Adrenal gland (tissue), 12 donors: ENCODE measurements around the gene OPCML. TPM values are rescaled to one million over a fixed set of nuclear protein-coding genes. Genes with fewer than 3 reads are reported as not detected.

Experiments
- DNase-seq, 7 donors: peaks; one replicate each; pipeline ENCODE4 v3.0.0-alpha.2; 2019 to 2020
- H3K27ac ChIP-seq, 5 donors: fragments of 200-600 bp; sonication (generic) in 4 of 5; 1 replicate in 3 of 5; 2 replicates in 2 of 5; pipeline versions ENCODE4 v1.5.1 to v1.8.0; 2016 to 2020; ENCODE audit warnings: mild to moderate bottlenecking in 1 of 5
- H3K27me3 ChIP-seq: fragments of 200-600 bp; 2 replicates; pipeline ENCODE4 v1.8.0; 2021
- H3K36me3 ChIP-seq, 2 donors: fragments of 200-600 bp; replicated peaks in 1 of 2; 1 replicate in 1 of 2; 2 replicates in 1 of 2; pipeline versions ENCODE4 v1.5.1 to v1.8.0; 2018 to 2022
- H3K4me1 ChIP-seq, 2 donors: fragments of 200-600 bp; replicated peaks in 1 of 2; 1 replicate in 1 of 2; 2 replicates in 1 of 2; pipeline versions ENCODE4 v1.5.1 to v1.8.0; 2018 to 2021
- H3K4me3 ChIP-seq, 4 donors: fragments of 200-600 bp; sonication (generic) in 3 of 4; one replicate each; pipeline ENCODE4 v1.5.1; 2016 to 2018
- H3K9me3 ChIP-seq, 3 donors: fragments of 200-600 bp; sonication (generic) in 1 of 3; replicated peaks in 1 of 3; 1 replicate in 2 of 3; 2 replicates in 1 of 3; pipeline versions ENCODE4 v1.5.1 to v1.8.0; 2016 to 2021
- CTCF ChIP-seq, 6 experiments: fragments of 450-650 bp in 4 of 6; fragments of 200-600 bp in 2 of 6; sonication (generic) in 1 of 6; IDR thresholded peaks; 1 replicate in 5 of 6; 2 replicates in 1 of 6; pipeline versions ENCODE4 v1.5.1 to v1.8.0; 2016 to 2021; ENCODE audit warnings: antibody characterized with exemption in 6 of 6, mild to moderate bottlenecking in 2 of 6, moderate library complexity in 1 of 6
- POLR2A ChIP-seq, 2 donors: fragments of 450-650 bp; IDR thresholded peaks; one replicate each; pipeline ENCODE4 v1.6.1; 2017; ENCODE audit warnings: antibody characterized with exemption in 2 of 2, mild to moderate bottlenecking in 2 of 2, moderate library complexity in 1 of 2
- WGBS, 4 donors: extraction: QIAGEN DNeasy Blood & Tissue Kit in 2 of 4; methylation state at CpG; one replicate each; pipeline versions ENCODE4 v1.1.5 to v1.1.7; 2013 to 2017; 5-methylcytosine and 5-hydroxymethylcytosine counted together
- intact Hi-C, 2 donors: fragments of 100-400 bp; cut with DNase I; formaldehyde crosslinking; loops; one replicate each; pipeline versions ENCODE4 v1.14.1 to v1.15.0; 2022 to 2023
- polyA plus RNA-seq, 3 donors: library from polyadenylated mRNA; stranded (reverse); fragments of 200-250 nt in 2 of 3; fragments of 350-450 nt in 1 of 3; fragmentation: Illumina TruSeq in 1 of 3; extraction: RNeasy Lipid Tissue Mini Kit (QIAGEN cat#74804) in 1 of 3; gene quantifications; one replicate each; pipeline ENCODE4 v1.2.3, GENCODE V29; 2013 to 2014
- total RNA-seq, 9 donors: library from RNA; depleted of rRNA in 4 of 9; stranded (reverse); fragments of >200 nt in 4 of 9; fragments of 120-200 nt in 1 of 9; fragmentation: NEBNext Ultra II Directional in 1 of 9; extraction: Animal tissue kit (Norgen Biotek cat#: 25700) in 1 of 9; gene quantifications; one replicate each; pipeline versions ENCODE4 v1.1.0 to v1.2.4, GENCODE V29; 2013 to 2023
- donor health status: healthy with polysubstance abuse.
- donor health status: Bipolar disorder and iron deficiency.
- donor health status: DM: yes; HTN: yes; CAD: no.
- donor health status: DM: no; HTN: no; CAD: no.
- donor health status: DM: no; HTN: no; CAD: no.
- donor health status: DM: yes; HTN: yes; CAD: no.

OPCML gene
- total and polyA plus RNA-seq, 12 donors, result 0.10 to 5.5 (median 0.72) TPM; not detected in 5

- 14 to 24% (median 16%) methylated on average over 15 to 18 of the region's 18 CpGs for WGBS, 4 donors
- intact Hi-C loops, result no loop called here
- Histone ChIP-seq H3K9me3 (no peaks in the 10 kb centered on the region), H3K4me1 (no peaks in the 10 kb centered on the region), H3K27me3 (peaks cover 17% of the 10 kb centered on the region), H3K27ac (no peak overlapping the region), H3K4me3 (no peak overlapping the region), H3K36me3 (no peaks in the 10 kb centered on the region)
- DNase-seq, result no peak
- TF ChIP-seq POLR2A (IDR thresholded peaks at IDR 0.05) (no peak), CTCF (IDR thresholded peaks at IDR 0.05) (no peak)
Measured at GRCh38 chr11:133529807-133530500, 2.3 kb downstream of the OPCML start.

- 47 to 67% (median 57%) methylated on average over 1 to 3 of the region's 3 CpGs for WGBS, 4 donors
Measured at GRCh38 chr11:133526790-133527189, 5.5 kb downstream of the OPCML start.

GRCh38 chr11:133525976-133526375 is 6.3 kb downstream of the OPCML start:
- 65 to 80% (median 69%) methylated on average over 7 of the region's 7 CpGs for WGBS, 4 donors
- Histone ChIP-seq H3K9me3 (no peaks in the 10 kb centered on the region), H3K36me3 (no peaks in the 10 kb centered on the region), H3K27ac (no peak overlapping the region), H3K27me3 (peaks cover 16% of the 10 kb centered on the region), H3K4me1 (no peaks in the 10 kb centered on the region), H3K4me3 (no peak overlapping the region)
- TF ChIP-seq POLR2A (IDR thresholded peaks at IDR 0.05) (no peak), CTCF (IDR thresholded peaks at IDR 0.05) (no peak)
- intact Hi-C loops, result no loop called here
- DNase-seq, result no peak

More at GRCh38 chr11:133526790-133527189, 5.5 kb downstream of the OPCML start:
- TF ChIP-seq CTCF (IDR thresholded peaks at IDR 0.05), result no peak
- TF ChIP-seq POLR2A (IDR thresholded peaks at IDR 0.05), result no peak
- H3K9me3 ChIP-seq, result no peaks in the 10 kb centered on the region
- H3K4me1 ChIP-seq, result no peaks in the 10 kb centered on the region
- intact Hi-C loops, result no loop called here
- peaks cover 17% of the 10 kb centered on the region for H3K27me3 ChIP-seq
- H3K4me3 ChIP-seq, result no peak overlapping the region
- no peaks in the 10 kb centered on the region for H3K36me3 ChIP-seq
- no peak for DNase-seq
- H3K27ac ChIP-seq, result no peak overlapping the region

- TF ChIP-seq CTCF (IDR thresholded peaks at IDR 0.05) (no peak), POLR2A (IDR thresholded peaks at IDR 0.05) (no peak)
- DNase-seq, result no peak
- H3K9me3 ChIP-seq, result no peaks in the 10 kb centered on the region
- no peak overlapping the region for H3K27ac ChIP-seq
- H3K36me3 ChIP-seq, result no peaks in the 10 kb centered on the region
- no peak overlapping the region for H3K4me3 ChIP-seq
- intact Hi-C loops, result no loop called here
- WGBS, 4 donors, result 82 to 89% (median 87%) methylated on average over 8 of the region's 8 CpGs
- peaks cover 12% of the 10 kb centered on the region for H3K27me3 ChIP-seq
- no peaks in the 10 kb centered on the region for H3K4me1 ChIP-seq
Measured at GRCh38 chr11:133524488-133524887, 7.8 kb downstream of the OPCML start.
